K562 (cell line): ENCODE data around the gene HK1. TPM values are rescaled to one million over a fixed set of nuclear protein-coding genes. Genes with fewer than 3 reads are reported as not detected.

Experiments used
- CCAR2 ChIP-seq: fragments of 200-400 bp; formaldehyde crosslinking; IDR thresholded peaks from 2 replicates; pipeline ENCODE4 v1.6.1; 2017; ENCODE audit warnings: mild to moderate bottlenecking, low read depth, low read length
- EGR1 ChIP-seq: fragments of 450-650 bp; conservative IDR thresholded peaks from 2 replicates; pipeline ENCODE4 v1.6.1; 2017; ENCODE audit warnings: mild to moderate bottlenecking
- GTF2E2 ChIP-seq: fragments of 200-800 bp; sonication (Bioruptor generic); IDR thresholded peaks from 2 replicates; pipeline ENCODE4 v1.6.1; 2016; ENCODE audit warnings: missing genetic modification characterization, missing compliant biosample characterization
- HNRNPH1 ChIP-seq: fragments of 200-400 bp; formaldehyde crosslinking; optimal IDR thresholded peaks from 2 replicates; pipeline ENCODE3; 2017; ENCODE audit warnings: low read depth, mild to moderate bottlenecking, low read length, moderate library complexity
- KAT8 ChIP-seq: fragments of 450-650 bp; IDR thresholded peaks from 2 replicates; pipeline ENCODE4 v1.6.1; 2016; ENCODE audit warnings: low read depth, mild to moderate bottlenecking
- MEF2A ChIP-seq: IDR thresholded peaks from 2 replicates; pipeline ENCODE4 v1.6.1; 2011; ENCODE audit warnings: low read depth, mild to moderate bottlenecking, low read length, moderate library complexity; ENCODE audit not compliant: control insufficient read depth
- POLR2G ChIP-seq: fragments of 200-400 bp; formaldehyde crosslinking; IDR thresholded peaks from 2 replicates; pipeline ENCODE4 v1.6.1; 2017; ENCODE audit warnings: low read depth, mild to moderate bottlenecking, antibody characterized with exemption, low read length, moderate library complexity
- PURB ChIP-seq: sonication (generic); formaldehyde crosslinking; IDR thresholded peaks from 2 replicates; pipeline ENCODE4 v1.9.0; 2021; ENCODE audit warnings: low read depth, mild to moderate bottlenecking, missing genetic modification reagents
- WHSC1 ChIP-seq: IDR thresholded peaks from one replicate; pipeline ENCODE4 v1.6.1; 2012; ENCODE audit warnings: low read length, control low read depth, inconsistent platforms
- YBX1 ChIP-seq: fragments of 450-650 bp; IDR thresholded peaks from 2 replicates; pipeline ENCODE4 v1.7.1; 2016; ENCODE audit warnings: mild to moderate bottlenecking
- ZNF224 ChIP-seq: sonication (generic); formaldehyde crosslinking; IDR thresholded peaks from 2 replicates; pipeline ENCODE4 v1.8.0; 2022; ENCODE audit warnings: mild to moderate bottlenecking, missing genetic modification reagents
- polyA plus RNA-seq, 8 experiments: library from polyadenylated mRNA; depleted of rRNA in 4 of 8; stranded (reverse) in 5 of 8; unstranded in 3 of 8; fragments of >200 nt; fragmentation: Nextera tagmentation in 2 of 8; fragmentation: Illumina TruSeq in 1 of 8; extraction: Ambion mirVana in 2 of 8; extraction: Trizol in 1 of 8; gene quantifications; 2 replicates each; pipeline versions ENCODE4 v1.2.1 to v1.2.3, GENCODE V29; 2011 to 2014; ENCODE audit warnings: inconsistent platforms in 1 of 8, missing spikeins in 1 of 8
- total RNA-seq, 7 experiments: library from RNA; depleted of rRNA in 6 of 7; stranded (reverse); fragments of >200 nt in 6 of 7; fragmentation: Illumina TruSeq in 2 of 7; extraction: Trizol in 2 of 7; gene quantifications; 2 replicates each; pipeline versions ENCODE4 v1.2.1 to v1.2.3, GENCODE V29; 2011 to 2021; ENCODE audit warnings: low replicate concordance in 1 of 7
- TF ChIP-seq, protein P1 (sequence below): IDR thresholded peaks from 2 replicates; pipeline ENCODE4 v1.6.1; 2011; ENCODE audit warnings: borderline replicate concordance, low read depth, mild to moderate bottlenecking, moderate library complexity, low read length; ENCODE audit not compliant: insufficient read depth, poor library complexity, severe bottlenecking
- TF ChIP-seq, protein P2 (sequence below): conservative IDR thresholded peaks from 2 replicates; pipeline ENCODE4 v1.6.1; 2011; ENCODE audit warnings: low read depth, mild to moderate bottlenecking, low read length; ENCODE audit not compliant: control insufficient read depth
- TF ChIP-seq, protein P3 (sequence below): sonication (generic); formaldehyde crosslinking; IDR thresholded peaks from 2 replicates; pipeline ENCODE4 v1.8.0; 2022; ENCODE audit warnings: mild to moderate bottlenecking, missing genetic modification reagents, borderline replicate concordance
- TF ChIP-seq, protein P4 (sequence below): fragments of 450-650 bp; formaldehyde crosslinking; IDR thresholded peaks from 2 replicates; pipeline ENCODE4 v1.4.0; 2022; ENCODE audit warnings: mild to moderate bottlenecking, moderate library complexity
- TF ChIP-seq, protein P5 (sequence below): fragments of 250-450 bp; sonication (Bioruptor Pico); IDR thresholded peaks from 2 replicates; pipeline ENCODE4 v1.8.0; 2022; ENCODE audit warnings: inconsistent platforms, mild to moderate bottlenecking, moderate library complexity, borderline replicate concordance
- TF ChIP-seq, protein P6 (sequence below): sonication (generic); formaldehyde crosslinking; IDR thresholded peaks from 2 replicates; pipeline ENCODE4 v1.8.1; 2023; ENCODE audit warnings: mild to moderate bottlenecking, missing genetic modification reagents

Gene HK1
- total and polyA plus RNA-seq, 9 of the 15 experiments (the other 6 are each of a cell fraction or from before 2014, with no cell fraction given), result 29.2 to 444 (median 193) TPM

DNA sequence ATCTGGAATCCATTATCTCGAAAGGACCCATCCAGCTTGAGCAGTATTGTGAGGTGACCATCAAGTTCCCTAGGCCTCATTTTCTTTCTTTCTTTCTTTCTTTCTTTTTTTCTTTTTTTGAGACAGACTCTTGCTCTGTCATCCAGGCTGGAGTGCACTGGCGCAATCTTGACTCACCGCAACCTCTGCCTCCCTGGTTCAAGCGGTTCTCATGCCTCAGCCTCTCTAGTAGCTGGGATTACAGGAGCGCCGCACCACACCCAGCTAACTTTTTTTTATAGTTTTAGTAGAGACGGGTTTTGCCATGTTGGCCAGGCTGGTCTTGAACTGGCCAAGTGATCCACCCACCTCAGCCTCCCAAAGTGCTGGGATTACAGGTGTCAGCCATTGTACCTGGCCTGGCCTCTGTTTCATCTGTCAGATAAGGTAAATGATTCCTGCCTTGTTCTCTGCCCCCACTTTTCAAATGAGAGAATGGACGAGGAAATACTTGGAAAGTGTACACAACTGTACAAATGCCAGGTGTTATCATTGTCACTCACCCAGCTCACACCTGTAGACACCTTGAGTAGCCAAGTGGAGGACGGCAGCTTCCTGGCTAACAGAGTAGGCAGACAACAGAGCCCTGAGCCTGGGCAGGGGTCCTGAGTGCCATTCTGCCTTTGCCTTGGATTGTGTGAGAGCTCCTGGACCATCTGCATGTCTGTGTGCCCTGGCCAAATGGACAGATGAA is 54.1 kb downstream of the HK1 start (continued):
- TF ChIP-seq, protein P1, sequence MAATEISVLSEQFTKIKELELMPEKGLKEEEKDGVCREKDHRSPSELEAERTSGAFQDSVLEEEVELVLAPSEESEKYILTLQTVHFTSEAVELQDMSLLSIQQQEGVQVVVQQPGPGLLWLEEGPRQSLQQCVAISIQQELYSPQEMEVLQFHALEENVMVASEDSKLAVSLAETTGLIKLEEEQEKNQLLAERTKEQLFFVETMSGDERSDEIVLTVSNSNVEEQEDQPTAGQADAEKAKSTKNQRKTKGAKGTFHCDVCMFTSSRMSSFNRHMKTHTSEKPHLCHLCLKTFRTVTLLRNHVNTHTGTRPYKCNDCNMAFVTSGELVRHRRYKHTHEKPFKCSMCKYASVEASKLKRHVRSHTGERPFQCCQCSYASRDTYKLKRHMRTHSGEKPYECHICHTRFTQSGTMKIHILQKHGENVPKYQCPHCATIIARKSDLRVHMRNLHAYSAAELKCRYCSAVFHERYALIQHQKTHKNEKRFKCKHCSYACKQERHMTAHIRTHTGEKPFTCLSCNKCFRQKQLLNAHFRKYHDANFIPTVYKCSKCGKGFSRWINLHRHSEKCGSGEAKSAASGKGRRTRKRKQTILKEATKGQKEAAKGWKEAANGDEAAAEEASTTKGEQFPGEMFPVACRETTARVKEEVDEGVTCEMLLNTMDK, result no peak
- TF ChIP-seq, protein P2, sequence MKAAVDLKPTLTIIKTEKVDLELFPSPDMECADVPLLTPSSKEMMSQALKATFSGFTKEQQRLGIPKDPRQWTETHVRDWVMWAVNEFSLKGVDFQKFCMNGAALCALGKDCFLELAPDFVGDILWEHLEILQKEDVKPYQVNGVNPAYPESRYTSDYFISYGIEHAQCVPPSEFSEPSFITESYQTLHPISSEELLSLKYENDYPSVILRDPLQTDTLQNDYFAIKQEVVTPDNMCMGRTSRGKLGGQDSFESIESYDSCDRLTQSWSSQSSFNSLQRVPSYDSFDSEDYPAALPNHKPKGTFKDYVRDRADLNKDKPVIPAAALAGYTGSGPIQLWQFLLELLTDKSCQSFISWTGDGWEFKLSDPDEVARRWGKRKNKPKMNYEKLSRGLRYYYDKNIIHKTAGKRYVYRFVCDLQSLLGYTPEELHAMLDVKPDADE, result no peak
- TF ChIP-seq CCAR2, result no peak
- TF ChIP-seq, protein P3, sequence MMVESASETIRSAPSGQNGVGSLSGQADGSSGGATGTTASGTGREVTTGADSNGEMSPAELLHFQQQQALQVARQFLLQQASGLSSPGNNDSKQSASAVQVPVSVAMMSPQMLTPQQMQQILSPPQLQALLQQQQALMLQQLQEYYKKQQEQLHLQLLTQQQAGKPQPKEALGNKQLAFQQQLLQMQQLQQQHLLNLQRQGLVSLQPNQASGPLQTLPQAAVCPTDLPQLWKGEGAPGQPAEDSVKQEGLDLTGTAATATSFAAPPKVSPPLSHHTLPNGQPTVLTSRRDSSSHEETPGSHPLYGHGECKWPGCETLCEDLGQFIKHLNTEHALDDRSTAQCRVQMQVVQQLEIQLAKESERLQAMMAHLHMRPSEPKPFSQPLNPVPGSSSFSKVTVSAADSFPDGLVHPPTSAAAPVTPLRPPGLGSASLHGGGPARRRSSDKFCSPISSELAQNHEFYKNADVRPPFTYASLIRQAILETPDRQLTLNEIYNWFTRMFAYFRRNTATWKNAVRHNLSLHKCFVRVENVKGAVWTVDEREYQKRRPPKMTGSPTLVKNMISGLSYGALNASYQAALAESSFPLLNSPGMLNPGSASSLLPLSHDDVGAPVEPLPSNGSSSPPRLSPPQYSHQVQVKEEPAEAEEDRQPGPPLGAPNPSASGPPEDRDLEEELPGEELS (CRISPR knock-in tag), result no peak
- TF ChIP-seq EGR1, result no peak
- no peak for TF ChIP-seq POLR2G
- TF ChIP-seq, protein P4, sequence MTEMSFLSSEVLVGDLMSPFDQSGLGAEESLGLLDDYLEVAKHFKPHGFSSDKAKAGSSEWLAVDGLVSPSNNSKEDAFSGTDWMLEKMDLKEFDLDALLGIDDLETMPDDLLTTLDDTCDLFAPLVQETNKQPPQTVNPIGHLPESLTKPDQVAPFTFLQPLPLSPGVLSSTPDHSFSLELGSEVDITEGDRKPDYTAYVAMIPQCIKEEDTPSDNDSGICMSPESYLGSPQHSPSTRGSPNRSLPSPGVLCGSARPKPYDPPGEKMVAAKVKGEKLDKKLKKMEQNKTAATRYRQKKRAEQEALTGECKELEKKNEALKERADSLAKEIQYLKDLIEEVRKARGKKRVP (CRISPR knock-in tag), result no peak
- TF ChIP-seq, protein P5, sequence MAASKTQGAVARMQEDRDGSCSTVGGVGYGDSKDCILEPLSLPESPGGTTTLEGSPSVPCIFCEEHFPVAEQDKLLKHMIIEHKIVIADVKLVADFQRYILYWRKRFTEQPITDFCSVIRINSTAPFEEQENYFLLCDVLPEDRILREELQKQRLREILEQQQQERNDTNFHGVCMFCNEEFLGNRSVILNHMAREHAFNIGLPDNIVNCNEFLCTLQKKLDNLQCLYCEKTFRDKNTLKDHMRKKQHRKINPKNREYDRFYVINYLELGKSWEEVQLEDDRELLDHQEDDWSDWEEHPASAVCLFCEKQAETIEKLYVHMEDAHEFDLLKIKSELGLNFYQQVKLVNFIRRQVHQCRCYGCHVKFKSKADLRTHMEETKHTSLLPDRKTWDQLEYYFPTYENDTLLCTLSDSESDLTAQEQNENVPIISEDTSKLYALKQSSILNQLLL (CRISPR knock-in tag), result no peak
- no peak for TF ChIP-seq KAT8
- TF ChIP-seq, protein P6, sequence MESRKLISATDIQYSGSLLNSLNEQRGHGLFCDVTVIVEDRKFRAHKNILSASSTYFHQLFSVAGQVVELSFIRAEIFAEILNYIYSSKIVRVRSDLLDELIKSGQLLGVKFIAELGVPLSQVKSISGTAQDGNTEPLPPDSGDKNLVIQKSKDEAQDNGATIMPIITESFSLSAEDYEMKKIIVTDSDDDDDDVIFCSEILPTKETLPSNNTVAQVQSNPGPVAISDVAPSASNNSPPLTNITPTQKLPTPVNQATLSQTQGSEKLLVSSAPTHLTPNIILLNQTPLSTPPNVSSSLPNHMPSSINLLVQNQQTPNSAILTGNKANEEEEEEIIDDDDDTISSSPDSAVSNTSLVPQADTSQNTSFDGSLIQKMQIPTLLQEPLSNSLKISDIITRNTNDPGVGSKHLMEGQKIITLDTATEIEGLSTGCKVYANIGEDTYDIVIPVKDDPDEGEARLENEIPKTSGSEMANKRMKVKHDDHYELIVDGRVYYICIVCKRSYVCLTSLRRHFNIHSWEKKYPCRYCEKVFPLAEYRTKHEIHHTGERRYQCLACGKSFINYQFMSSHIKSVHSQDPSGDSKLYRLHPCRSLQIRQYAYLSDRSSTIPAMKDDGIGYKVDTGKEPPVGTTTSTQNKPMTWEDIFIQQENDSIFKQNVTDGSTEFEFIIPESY (CRISPR knock-in tag), result peak; percentile 90
- TF ChIP-seq GTF2E2 (tag), result no peak
- no peak for TF ChIP-seq YBX1
- no peak for TF ChIP-seq MEF2A
- TF ChIP-seq PURB (CRISPR knock-in tag), result no peak
- TF ChIP-seq HNRNPH1, result no peak
- TF ChIP-seq ZNF224 (CRISPR knock-in tag), result 0 out of 2 replicates have a peak, but pooled peaks have one; percentile 13
- no peak for TF ChIP-seq WHSC1
